ENCODE data around the gene ZFPM1.
"Not testable (repeated sequence)": the region's sequence is repeated elsewhere in the genome, so short reads cannot be mapped to it uniquely, and the experiment has no call there.

Gene ZFPM1

GRCh38 chr16:88453217-88453531 is at the start of gene ZFPM1:
Gene ZFPM1, plus strand, starts transcription at chr16:88453280. Its CDS starts 359 bp downstream, at chr16:88453639.
- DNase-seq (ENCODE audit: low spot score), result no peak

GRCh38 chr16:88403794-88404581 is 49.1 kb upstream of the ZFPM1 start:
- no peak for DNase-seq (ENCODE audit: low spot score)

GRCh38 chr16:88404769-88405168 is 48.3 kb upstream of the ZFPM1 start:
- no peak for DNase-seq (ENCODE audit: low spot score)

GRCh38 chr16:88405216-88406060 is 47.6 kb upstream of the ZFPM1 start:
- DNase-seq (ENCODE audit: low spot score), result no peak

GRCh38 chr16:88406096-88407041 is 46.7 kb upstream of the ZFPM1 start:
- no peak for DNase-seq (ENCODE audit: low spot score)

- no peak for DNase-seq (ENCODE audit: low spot score)
Measured at GRCh38 chr16:88407042-88407420, 46.0 kb upstream of the ZFPM1 start.

GRCh38 chr16:88407807-88408206 is 45.3 kb upstream of the ZFPM1 start:
- no peak for DNase-seq (ENCODE audit: low spot score)

GRCh38 chr16:88408561-88409142 is 44.4 kb upstream of the ZFPM1 start:
- no peak for DNase-seq (ENCODE audit: low spot score)

GRCh38 chr16:88409296-88410065 is 43.6 kb upstream of the ZFPM1 start:
- no peak for DNase-seq (ENCODE audit: low spot score)

GRCh38 chr16:88410297-88410968 is 42.6 kb upstream of the ZFPM1 start:
- not testable (repeated sequence) for DNase-seq (ENCODE audit: low spot score)

GRCh38 chr16:88411951-88412576 is 41.0 kb upstream of the ZFPM1 start:
- no peak for DNase-seq (ENCODE audit: low spot score)

GRCh38 chr16:88412766-88413165 is 40.3 kb upstream of the ZFPM1 start:
- no peak for DNase-seq (ENCODE audit: low spot score)

GRCh38 chr16:88413231-88413630 is 39.8 kb upstream of the ZFPM1 start:
- no peak for DNase-seq (ENCODE audit: low spot score)

GRCh38 chr16:88413631-88414030 is 39.4 kb upstream of the ZFPM1 start:
- DNase-seq (ENCODE audit: low spot score), result no peak

GRCh38 chr16:88414521-88415380 is 38.3 kb upstream of the ZFPM1 start:
- no peak for DNase-seq (ENCODE audit: low spot score)

GRCh38 chr16:88415381-88415705 is 37.7 kb upstream of the ZFPM1 start:
- no peak for DNase-seq (ENCODE audit: low spot score)

- no peak for DNase-seq (ENCODE audit: low spot score)
Measured at GRCh38 chr16:88415713-88416323, 37.3 kb upstream of the ZFPM1 start.

GRCh38 chr16:88416686-88417085 is 36.4 kb upstream of the ZFPM1 start:
- no peak for DNase-seq (ENCODE audit: low spot score)
